NCI-H2171 (cell line): Measurements from ENCODE around the gene IWS1.

Experiments used
- DNase-seq: peaks from one replicate; lab custom pipeline; 2025; lab: John Stamatoyannopoulos, UW

Gene IWS1

DNA sequence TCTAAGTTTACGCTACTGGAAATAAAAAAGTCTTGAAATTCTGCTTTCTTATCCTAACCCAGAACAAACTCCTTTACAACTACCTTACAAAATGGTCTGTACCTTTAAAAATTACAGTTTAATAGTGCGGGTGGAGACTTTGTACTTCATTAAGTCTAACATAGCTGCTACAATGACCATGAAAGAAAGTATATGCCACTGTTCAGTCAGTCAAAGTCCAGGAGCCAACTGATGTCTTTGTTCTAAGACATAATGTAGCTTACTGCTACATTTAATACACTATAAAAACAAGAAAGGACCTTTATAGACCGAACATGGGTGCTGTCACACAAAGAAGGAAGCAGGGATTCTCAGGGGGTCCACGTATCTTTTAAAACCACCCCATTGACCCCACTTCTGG, 36.0 kb downstream of the IWS1 start:
- DNase-seq = no peak

- DNase-seq = no peak
Measured at GRCh38 chr2:127486247-127487058, 39.8 kb downstream of the IWS1 start.

DNA sequence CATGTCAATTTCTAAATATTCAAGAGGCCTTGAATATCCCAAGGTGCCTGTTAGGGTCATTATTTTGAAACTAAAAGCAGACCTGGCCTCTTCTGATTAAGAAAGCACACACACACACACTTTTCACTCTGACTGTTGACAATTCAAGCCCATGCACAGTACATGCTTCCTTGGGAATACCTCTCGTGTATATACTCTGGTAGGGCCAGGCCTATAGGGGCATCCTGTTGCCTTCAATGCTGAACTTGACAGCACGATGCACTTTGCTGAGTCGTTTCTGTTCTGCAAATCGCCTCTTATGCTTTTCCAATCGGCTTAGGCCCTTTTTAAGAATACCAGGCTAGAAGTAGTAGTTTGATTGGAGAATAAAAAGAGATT, 40.6 kb downstream of the IWS1 start:
- no peak for DNase-seq

- no peak for DNase-seq
Measured at GRCh38 chr2:127485051-127485693, 41.1 kb downstream of the IWS1 start.

DNA sequence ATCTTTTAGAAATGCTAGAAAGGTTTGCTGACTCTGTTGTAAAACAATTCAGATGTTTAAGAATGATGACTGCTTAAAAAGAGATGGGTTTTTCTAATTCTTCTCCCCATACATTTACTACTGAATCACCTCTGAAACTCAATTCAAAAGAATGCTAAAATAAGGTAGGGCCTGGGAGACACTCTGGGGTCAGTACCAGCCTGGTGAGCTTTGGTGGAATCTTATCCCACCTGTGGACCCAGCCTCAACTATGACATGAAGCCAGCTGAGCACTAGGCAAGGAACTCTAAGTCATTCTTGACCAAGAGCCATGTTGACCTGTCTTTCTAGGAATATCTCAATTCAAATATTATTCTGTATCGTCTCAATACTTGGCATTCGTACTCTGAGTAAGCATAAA, 44.3 kb downstream of the IWS1 start:
- no peak for DNase-seq

GRCh38 chr2:127479866-127480743, 46.2 kb downstream of the IWS1 start:
- no peak for DNase-seq

- peak; percentile 39 for DNase-seq
Measured at GRCh38 chr2:127479219-127479825, 47.0 kb downstream of the IWS1 start.

GRCh38 chr2:127475788-127476187, 50.5 kb downstream of the IWS1 start:
- no peak for DNase-seq

- DNase-seq = no peak
Measured at GRCh38 chr2:127472268-127472667, 54.0 kb downstream of the IWS1 start.

DNA sequence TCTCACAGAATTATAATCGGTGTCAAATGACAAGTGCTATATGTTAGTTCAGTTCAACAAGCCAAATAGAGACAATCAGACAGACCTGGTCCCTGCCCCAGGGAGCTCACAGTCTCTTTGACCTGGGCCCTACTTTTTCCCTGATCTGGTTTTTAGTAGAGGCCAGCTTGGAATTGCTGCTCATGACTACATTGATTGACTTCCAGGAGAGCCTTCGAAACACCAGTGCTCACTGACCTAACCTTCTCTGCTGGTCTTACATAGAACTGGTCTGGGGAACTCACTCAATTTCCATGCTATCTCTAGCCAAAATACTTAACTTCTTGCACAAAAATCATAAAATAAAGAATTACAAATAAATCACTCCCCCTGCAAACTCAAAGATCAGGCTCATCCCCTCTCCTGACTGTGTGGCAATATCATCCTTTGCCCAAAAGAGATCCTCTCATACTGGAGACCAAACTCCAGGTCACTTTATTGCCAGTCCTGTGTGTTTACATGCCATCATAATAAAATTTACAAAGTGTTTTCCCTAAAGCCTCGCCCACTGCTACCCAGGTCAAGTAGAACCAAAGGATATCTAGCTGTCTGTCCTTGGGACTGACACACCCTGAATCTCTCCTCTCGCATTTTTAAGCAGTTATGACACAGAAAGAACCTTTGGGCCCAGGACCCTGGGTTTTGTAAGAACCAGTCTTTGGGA, 54.9 kb downstream of the IWS1 start:
- DNase-seq = no peak

GRCh38 chr2:127469974-127470373, 56.3 kb downstream of the IWS1 start:
- no peak for DNase-seq

DNA sequence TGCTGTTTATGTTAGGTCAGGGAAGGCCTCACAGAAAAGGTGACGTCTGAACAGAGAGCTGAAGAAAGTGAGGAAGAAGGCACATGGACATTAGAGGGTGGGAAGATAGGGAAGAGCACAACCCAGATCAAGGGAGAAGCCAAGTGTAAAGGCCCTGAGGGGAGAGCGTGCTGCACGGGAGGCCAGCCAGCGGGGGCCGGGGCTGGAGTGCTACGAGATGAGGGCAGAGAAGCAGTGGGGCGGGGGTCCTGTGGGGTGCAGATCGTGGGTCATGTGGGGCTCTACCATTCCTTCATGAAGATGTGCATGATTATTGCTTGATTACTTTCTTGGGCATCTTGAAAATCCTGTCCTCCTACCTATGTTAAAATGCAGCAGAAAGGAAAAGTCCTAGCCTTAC, 57.2 kb downstream of the IWS1 start:
- DNase-seq = no peak

GRCh38 chr2:127465258-127465657, 61.0 kb downstream of the IWS1 start:
- no peak for DNase-seq

DNA sequence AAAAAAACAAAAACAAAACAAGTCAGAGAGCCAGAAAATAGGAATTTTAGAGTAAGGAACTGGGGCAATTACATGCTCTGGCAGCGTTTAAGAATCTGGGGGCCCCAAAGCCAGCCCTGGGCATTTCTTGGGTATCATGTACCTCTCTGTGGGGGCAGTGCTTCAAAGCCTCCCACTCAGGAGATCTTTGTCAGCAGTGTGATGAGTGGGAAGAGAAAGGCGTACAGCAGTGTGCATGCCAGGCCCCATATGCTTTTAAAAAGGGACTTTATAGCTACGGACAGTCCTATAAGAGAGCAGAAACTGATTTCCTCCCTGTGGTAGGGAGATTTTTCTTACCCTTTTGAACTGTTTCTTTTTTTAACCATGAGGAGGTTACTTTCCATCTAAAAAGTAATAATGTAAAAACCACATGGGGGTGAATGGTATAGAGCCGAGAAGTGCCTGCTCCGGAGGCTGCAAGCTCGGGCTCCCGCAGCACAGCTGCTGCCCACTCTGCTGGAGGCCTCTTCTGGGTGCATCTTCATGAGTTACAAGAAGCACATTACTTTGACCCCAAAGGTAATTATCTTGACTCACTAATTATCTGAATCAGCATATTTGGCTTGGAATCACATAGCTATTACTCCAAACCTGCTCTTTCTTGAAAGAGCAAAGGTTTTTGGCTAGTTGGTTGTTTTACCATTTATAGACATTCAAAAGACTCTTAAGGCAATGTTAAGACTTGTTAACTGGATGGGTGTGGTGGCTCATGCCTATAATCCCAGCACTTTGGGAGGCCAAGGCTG, 61.6 kb downstream of the IWS1 start:
- no peak for DNase-seq

DNA sequence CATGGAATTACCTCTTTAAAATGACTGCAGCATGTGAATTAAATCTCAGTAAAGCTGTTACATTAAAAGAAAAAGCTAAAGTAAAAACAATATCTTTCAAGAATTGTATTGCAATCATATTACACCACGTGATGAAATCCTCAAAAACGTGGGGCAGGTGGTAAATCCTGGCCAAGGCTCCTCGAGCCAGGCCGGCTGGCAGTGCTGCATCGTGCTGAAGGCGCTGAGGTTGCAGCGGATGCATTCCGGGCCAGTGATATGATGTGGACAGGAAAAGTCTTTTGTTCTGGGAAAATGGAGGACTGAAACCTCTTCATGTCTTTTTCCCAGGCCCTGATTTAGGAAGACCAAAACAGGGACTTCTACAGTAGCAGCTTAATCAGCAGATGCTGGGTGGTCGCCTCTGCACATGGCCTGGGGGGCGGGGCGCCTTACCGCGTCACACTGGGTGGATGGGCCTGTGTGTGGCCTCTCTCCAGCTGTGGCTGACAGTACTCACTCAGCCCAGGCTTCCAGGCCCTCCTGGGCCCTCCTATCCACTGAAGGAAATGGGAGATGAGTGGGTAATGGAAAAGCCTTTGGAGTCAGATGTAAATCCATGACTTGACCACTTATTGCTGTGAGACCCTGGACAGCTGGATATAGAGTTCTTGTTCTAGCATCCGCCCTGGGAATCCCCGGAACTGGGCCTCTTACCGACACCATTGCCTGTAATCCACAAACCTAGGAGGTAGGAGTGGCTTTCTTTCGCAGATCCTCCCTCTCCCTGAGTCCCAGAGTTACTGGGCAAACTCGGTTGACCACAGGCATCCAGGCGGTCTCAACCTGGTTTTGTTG, 62.9 kb downstream of the IWS1 start:
- DNase-seq = no peak

GRCh38 chr2:127462461-127462860, 63.8 kb downstream of the IWS1 start:
- DNase-seq = no peak

- DNase-seq = no peak
Measured at GRCh38 chr2:127456960-127457359, 69.3 kb downstream of the IWS1 start.

- DNase-seq = no peak
Measured at GRCh38 chr2:127455566-127456493, 70.5 kb downstream of the IWS1 start.
